GM12878 (cell line): Measurements from ENCODE around the gene TMEM41B. TPM values are rescaled to one million over a fixed set of nuclear protein-coding genes. Genes with fewer than 3 reads are reported as not detected.

Experiments
- ATAC-seq: fragments of 200-7000 bp; cut with Tn5 transposase; 3 replicates; pipeline ENCODE4 v1.9.1; 2020; ENCODE audit warnings: mild to moderate bottlenecking, moderate library complexity
- BruUV-seq: library from RNA; stranded (reverse); fragments of 400-500 nt; replicated peaks from 2 replicates; lab custom pipeline; 2021; lab: Mats Ljungman, UMichigan
- CTCF ChIA-PET: fragments of 300-600 bp; sonication (Branson Sonifier 250); formaldehyde crosslinking; extraction: SDS; loops from one replicate; lab custom pipeline; 2021; ENCODE audit warnings: inconsistent platforms; lab: Yijun Ruan, JAX
- POLR2A ChIA-PET: fragments of 350-600 bp; formaldehyde crosslinking; extraction: SDS; loops from one replicate; lab custom pipeline; 2021; ENCODE audit warnings: inconsistent platforms; lab: Charles Lee
- RAD21 ChIA-PET: fragments of 300-600 bp; sonication (Branson Sonifier 250); formaldehyde crosslinking; loops from one replicate; lab custom pipeline; 2023; ENCODE audit warnings: antibody characterized with exemption; ENCODE audit not compliant: unreplicated experiment; lab: Charles Lee
- SMC1A ChIA-PET: fragments of 300-600 bp; sonication (Branson Sonifier 250); formaldehyde crosslinking; loops from one replicate; lab custom pipeline; 2023; ENCODE audit not compliant: unreplicated experiment, uncharacterized antibody; lab: Charles Lee
- DNase-seq: peaks from one replicate; pipeline ENCODE4 v3.0.0-alpha.2; 2011; ENCODE audit warnings: low read depth, low spot score
- FAIRE-seq: peaks from 3 replicates; lab custom pipeline; 2011; peaks lifted over from hg19 to GRCh38; lab: Jason Lieb, UNC
- H2AFZ ChIP-seq: 2 replicates; pipeline ENCODE4 v1.6.0; 2011; ENCODE audit warnings: low read depth, low read length, control low read depth; ENCODE audit not compliant: control insufficient read depth
- H3K27ac ChIP-seq: 2 replicates; pipeline ENCODE4 v1.5.1; 2011; ENCODE audit warnings: control low read depth; ENCODE audit not compliant: control insufficient read depth, insufficient read depth
- H3K27me3 ChIP-seq, 2 experiments: replicated peaks in 1 of 2; 2 replicates each; pipeline versions ENCODE4 v1.6.0 to v1.6.1; 2011; ENCODE audit warnings: low read length in 1 of 2; ENCODE audit not compliant: control insufficient read depth in 2 of 2, insufficient read depth in 2 of 2
- H3K36me3 ChIP-seq, 2 experiments: 2 replicates each; pipeline ENCODE4 v1.5.1; 2011; ENCODE audit warnings: low read length in 1 of 2; ENCODE audit not compliant: control insufficient read depth in 2 of 2, insufficient read depth in 2 of 2
- H3K4me1 ChIP-seq: 2 replicates; pipeline ENCODE4 v1.6.1; 2011; ENCODE audit warnings: mild to moderate bottlenecking, low read length, moderate library complexity, mixed read lengths; ENCODE audit not compliant: control insufficient read depth, insufficient read depth
- H3K4me2 ChIP-seq: 2 replicates; pipeline ENCODE4 v1.6.0; 2011; ENCODE audit warnings: control low read depth; ENCODE audit not compliant: control insufficient read depth, insufficient read depth
- H3K4me3 ChIP-seq: fragments of 200-600 bp; sonication (generic); 2 replicates; pipeline ENCODE4 v1.5.1; 2016
- H3K79me2 ChIP-seq: 2 replicates; pipeline ENCODE4 v1.6.0; 2011; ENCODE audit warnings: low read length; ENCODE audit not compliant: control insufficient read depth, insufficient read depth
- H3K9ac ChIP-seq: 2 replicates; pipeline ENCODE4 v1.8.0; 2011; ENCODE audit warnings: low read length, control low read depth, mixed read lengths; ENCODE audit not compliant: control insufficient read depth, insufficient read depth
- H3K9me3 ChIP-seq: replicated peaks from 3 replicates; pipeline ENCODE4 v1.5.1; 2011; ENCODE audit warnings: mild to moderate bottlenecking, low read length; ENCODE audit not compliant: control insufficient read depth, insufficient read depth
- H4K20me1 ChIP-seq: 2 replicates; pipeline ENCODE4 v1.6.0; 2011; ENCODE audit not compliant: control insufficient read depth, insufficient read depth
- BACH1 ChIP-seq: fragments of 450-650 bp; IDR thresholded peaks from 2 replicates; pipeline ENCODE4 v1.6.1; 2017; ENCODE audit warnings: mild to moderate bottlenecking, borderline replicate concordance
- CBX3 ChIP-seq: fragments of 200-600 bp; sonication (generic); IDR thresholded peaks from 2 replicates; pipeline ENCODE4 v1.6.1; 2016; ENCODE audit warnings: low read depth, borderline replicate concordance
- CHD2 ChIP-seq: IDR thresholded peaks from 2 replicates; pipeline ENCODE4 v1.6.1; 2011; ENCODE audit warnings: low read depth, low read length, improper control_type of control experiment, borderline replicate concordance
- E4F1 ChIP-seq: fragments of 450-650 bp; IDR thresholded peaks from 2 replicates; pipeline ENCODE4 v1.6.1; 2018; ENCODE audit warnings: borderline replicate concordance, mild to moderate bottlenecking; ENCODE audit not compliant: partially characterized antibody
- GATAD2B ChIP-seq: fragments of 450-650 bp; conservative IDR thresholded peaks from 2 replicates; pipeline ENCODE4 v1.6.1; 2017; ENCODE audit warnings: low read depth, mild to moderate bottlenecking, moderate library complexity
- KLF5 ChIP-seq: fragments of 450-650 bp; IDR thresholded peaks from 2 replicates; pipeline ENCODE4 v1.6.1; 2014; ENCODE audit warnings: mild to moderate bottlenecking; ENCODE audit not compliant: partially characterized antibody
- MEF2B ChIP-seq: fragments of 450-650 bp; IDR thresholded peaks from 2 replicates; pipeline ENCODE4 v1.6.1; 2018; ENCODE audit warnings: mild to moderate bottlenecking, moderate library complexity; ENCODE audit not compliant: partially characterized antibody, poor library complexity, severe bottlenecking
- NKRF ChIP-seq: fragments of 450-650 bp; conservative IDR thresholded peaks from 2 replicates; pipeline ENCODE4 v1.6.1; 2017; ENCODE audit warnings: mild to moderate bottlenecking, moderate library complexity
- POU2F2 ChIP-seq: IDR thresholded peaks from 3 replicates; pipeline ENCODE4 v1.6.1; 2011; ENCODE audit warnings: low read depth, mild to moderate bottlenecking, low read length, borderline replicate concordance
- RFX5 ChIP-seq: IDR thresholded peaks from 2 replicates; pipeline ENCODE4 v1.6.1; 2011; ENCODE audit warnings: low read depth, low read length, improper control_type of control experiment
- SUZ12 ChIP-seq: fragments of 200-600 bp; sonication (generic); IDR thresholded peaks from one replicate; pipeline ENCODE4 v1.6.1; 2018; ENCODE audit warnings: antibody characterized with exemption, mild to moderate bottlenecking; ENCODE audit not compliant: unreplicated experiment
- TAF1 ChIP-seq: IDR thresholded peaks from 2 replicates; pipeline ENCODE4 v1.6.1; 2011; ENCODE audit warnings: mild to moderate bottlenecking, low read depth, low read length, borderline replicate concordance
- TCF3 ChIP-seq: IDR thresholded peaks from 2 replicates; pipeline ENCODE4 v1.6.1; 2012; ENCODE audit warnings: low read depth, mild to moderate bottlenecking, low read length, borderline replicate concordance; ENCODE audit not compliant: insufficient read depth
- ZBED1 ChIP-seq: IDR thresholded peaks from 2 replicates; pipeline ENCODE4 v1.6.1; 2016; ENCODE audit warnings: borderline replicate concordance
- WGBS: methylation state at CpG from one replicate; pipeline ENCODE4 v1.1.6; 2016; ENCODE audit warnings: low lambda C conversion rate; ENCODE audit not compliant: insufficient replicate concordance, insufficient coverage; ENCODE audit errors: missing lambda C conversion rate; 5-methylcytosine and 5-hydroxymethylcytosine counted together
- in situ Hi-C: fragments of 300-500 bp; cut with MboI; formaldehyde crosslinking; loops from 9 replicates; pipeline ENCODE4 v1.14.3; 2018; ENCODE audit warnings: mixed read lengths
- intact Hi-C: fragments of 100-400 bp; cut with micrococcal nuclease; formaldehyde crosslinking; loops from one replicate; pipeline ENCODE4 v1.14.2; 2022; ENCODE audit not compliant: unreplicated experiment
- polyA plus RNA-seq, 11 experiments: library from polyadenylated mRNA; depleted of rRNA in 4 of 11; unstranded in 6 of 11; stranded (reverse) in 5 of 11; fragments of >200 nt; fragmentation: Nextera tagmentation in 4 of 11; fragmentation: Illumina TruSeq in 1 of 11; extraction: Ambion mirVana in 4 of 11; extraction: Trizol in 1 of 11; gene quantifications; 1 replicate in 1 of 11; 2 replicates in 10 of 11; pipeline versions ENCODE4 v1.2.1 to v1.2.3, GENCODE V29; 2011 to 2016; ENCODE audit warnings: inconsistent platforms in 2 of 11, missing spikeins in 2 of 11, low read depth in 1 of 11
- total RNA-seq, 4 experiments: library from RNA; depleted of rRNA in 3 of 4; stranded (reverse); fragments of >200 nt in 3 of 4; fragmentation: Illumina TruSeq in 1 of 4; extraction: Trizol in 1 of 4; gene quantifications; 2 replicates each; pipeline versions ENCODE4 v1.2.1 to v1.2.3, GENCODE V29; 2013 to 2021

The TMEM41B gene
- total and polyA plus RNA-seq, 10 of the 15 experiments (the other 5 are each of a cell fraction or from before 2014, with no cell fraction given), result 8.0 to 31.0 (median 20.5) TPM

GRCh38 chr11:9267680-9268079 lies 46.7 kb downstream of the TMEM41B start (continued):
- no peak for TF ChIP-seq CHD2
- no peak for TF ChIP-seq POU2F2

GRCh38 chr11:9266926-9267325 lies 47.5 kb downstream of the TMEM41B start:
- Histone ChIP-seq H3K36me3 (no peaks in the 10 kb centered on the region; a peak in 1 of 4 replicates), H3K4me1 (peaks cover 3% of the 10 kb centered on the region; the same call in 1 of the 2 replicates), H2AFZ (no peak overlapping the region), H3K27me3 (0 out of 4 replicates have a peak, but pooled peaks cover 0 to 4% of the 10 kb centered on the region in 2 experiments), H3K4me3 (no peak overlapping the region), H3K79me2 (peaks cover 19% of the 10 kb centered on the region), H4K20me1 (no peaks in the 10 kb centered on the region), H3K27ac (no peak overlapping the region), H3K4me2 (no peak overlapping the region), H3K9me3 (no peaks in the 10 kb centered on the region), H3K9ac (no peak overlapping the region)
- no peak for TF ChIP-seq RFX5
- no peak for TF ChIP-seq BACH1
- no peak for TF ChIP-seq NKRF
- TF ChIP-seq E4F1, result no peak
- TF ChIP-seq GATAD2B, result no peak
- TF ChIP-seq MEF2B, result no peak
- TF ChIP-seq SUZ12, result no peak
- no peak for TF ChIP-seq CBX3
- TF ChIP-seq ZBED1, result no peak
- TF ChIP-seq TCF3, result no peak
- no peak for TF ChIP-seq KLF5
- TF ChIP-seq TAF1, result no peak
- no peak for DNase-seq
- ATAC-seq, result no peak
- no TSS peak for BruUV-seq
- FAIRE-seq, result no peak
- intact Hi-C loops (no loop called here), in situ Hi-C loops (no loop called here)
- ChIA-PET SMC1A (interaction anchor here (1.9 kb wide), 1 partner anchor 240 kb away, joined by 4 read pairs; no protein-coding TSS in a partner anchor), CTCF (no interaction called here), RAD21 (interaction anchor here (1.3 kb wide), 1 partner anchor 14 kb away, joined by 3 read pairs; no protein-coding TSS in a partner anchor), POLR2A (no interaction called here)
- WGBS, result 69% methylated on average over 8 of the region's 8 CpGs
